HG03378 (cell line): ENCODE measurements around the gene NOP53.
"Not testable (repeated sequence)": the region's sequence is repeated elsewhere in the genome, so short reads cannot be mapped to it uniquely, and the experiment has no call there.

Experiments used
- ATAC-seq: cut with Tn5 transposase; IDR thresholded peaks from one replicate; pipeline ENCODE4 v1.9.1; 2021; ENCODE audit warnings: mild to moderate bottlenecking, moderate library complexity; ENCODE audit not compliant: unreplicated experiment

Gene NOP53

GRCh38 chr19:47745010-47745901, at the start of gene NOP53:
NOP53 (plus strand) TSS chr19:47745546; CDS start chr19:47745560, 14 bp downstream.
- ATAC-seq, result peak; percentile 68

DNA sequence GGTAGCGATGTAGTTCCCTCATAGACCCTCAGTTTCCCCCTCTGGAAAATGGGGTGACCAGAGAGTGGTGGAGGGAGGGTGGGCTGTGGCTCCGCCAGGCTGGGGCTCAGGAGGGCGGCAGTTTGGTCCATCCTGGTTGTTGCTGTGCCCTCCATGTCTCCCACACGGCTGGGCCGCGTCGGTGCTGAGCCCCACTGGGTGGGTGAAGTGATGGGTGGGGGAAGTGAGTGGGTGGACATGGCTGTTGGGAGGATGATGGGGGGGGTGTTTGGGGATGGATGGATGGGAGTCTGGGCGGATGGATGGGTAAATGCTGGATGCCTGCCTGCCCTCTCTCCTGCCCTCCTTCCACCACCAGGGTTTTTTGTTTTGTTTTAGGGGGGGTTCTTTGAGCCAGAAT, 48.7 kb upstream of the NOP53 start:
- no peak for ATAC-seq

DNA sequence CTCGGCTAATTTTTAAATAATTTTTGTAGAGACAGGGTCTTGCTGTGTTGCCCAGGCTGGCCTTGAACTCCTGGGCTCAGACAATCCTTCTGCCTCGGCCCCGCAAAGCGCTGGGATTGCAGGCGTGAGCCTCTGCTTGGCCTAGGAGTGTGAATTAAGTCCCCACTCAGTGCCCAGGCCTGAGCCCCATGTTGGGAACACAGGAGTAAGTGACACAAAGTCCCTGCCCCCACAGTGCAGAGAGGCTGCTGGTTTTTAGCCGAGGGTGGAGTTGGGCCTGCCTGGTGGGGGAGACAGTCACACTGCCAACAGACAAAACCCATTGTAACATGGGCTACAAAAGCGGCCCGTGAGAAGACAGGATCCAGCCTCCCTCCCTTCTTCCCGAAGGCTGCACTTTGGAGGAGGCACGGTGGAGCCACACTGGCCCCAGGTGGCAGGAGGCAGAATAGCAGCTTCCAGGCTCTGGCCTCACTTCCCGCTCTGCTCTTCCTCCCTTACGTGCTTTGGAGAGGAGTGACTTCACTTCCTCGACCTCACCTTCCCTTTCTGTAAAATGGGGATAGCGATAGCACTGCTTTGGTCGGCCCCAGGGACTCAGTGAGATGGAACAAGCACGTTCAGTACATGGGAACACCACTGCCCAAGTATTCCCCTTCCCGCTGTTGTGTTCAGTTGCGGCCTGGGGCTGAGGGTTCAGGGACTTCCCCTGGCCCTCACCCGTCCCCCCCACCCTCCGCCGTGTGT, 47.3 kb upstream of the NOP53 start:
- ATAC-seq, result no peak

DNA sequence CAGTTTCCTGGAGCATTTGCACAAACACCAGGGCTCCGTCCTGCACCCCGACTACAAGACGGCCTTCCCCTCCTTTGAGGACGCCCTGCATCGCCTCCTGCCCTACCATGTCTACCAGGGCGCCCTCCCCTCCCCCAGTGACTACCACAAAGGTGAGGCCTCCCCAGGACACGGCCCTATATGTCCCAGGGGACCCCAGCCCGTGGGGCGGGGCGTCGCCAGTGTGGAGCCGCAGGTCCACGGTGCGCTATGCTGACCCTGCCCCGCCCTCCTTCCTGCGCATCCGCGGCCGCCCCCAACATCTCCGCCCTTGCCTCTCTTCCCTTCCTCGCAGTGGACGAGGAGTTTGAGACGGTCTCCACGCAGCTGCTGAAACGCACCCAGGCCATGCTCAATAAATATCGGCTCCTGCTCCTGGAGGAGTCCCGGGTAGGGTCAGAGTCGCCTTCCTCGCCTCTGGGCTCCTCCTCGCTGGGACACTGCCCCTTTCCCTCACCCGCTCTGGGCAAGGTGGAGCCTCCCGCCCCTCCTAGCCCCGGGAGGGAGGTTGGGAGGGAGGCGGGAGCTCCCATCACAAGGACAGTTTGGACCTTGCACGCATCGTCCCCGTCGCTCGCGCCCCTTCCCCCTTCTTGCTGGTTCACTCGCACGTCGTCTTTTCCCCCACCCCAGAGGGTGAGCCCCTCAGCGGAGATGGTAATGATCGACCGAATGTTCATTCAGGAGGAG, 46.6 kb upstream of the NOP53 start:
- ATAC-seq, result no peak

DNA sequence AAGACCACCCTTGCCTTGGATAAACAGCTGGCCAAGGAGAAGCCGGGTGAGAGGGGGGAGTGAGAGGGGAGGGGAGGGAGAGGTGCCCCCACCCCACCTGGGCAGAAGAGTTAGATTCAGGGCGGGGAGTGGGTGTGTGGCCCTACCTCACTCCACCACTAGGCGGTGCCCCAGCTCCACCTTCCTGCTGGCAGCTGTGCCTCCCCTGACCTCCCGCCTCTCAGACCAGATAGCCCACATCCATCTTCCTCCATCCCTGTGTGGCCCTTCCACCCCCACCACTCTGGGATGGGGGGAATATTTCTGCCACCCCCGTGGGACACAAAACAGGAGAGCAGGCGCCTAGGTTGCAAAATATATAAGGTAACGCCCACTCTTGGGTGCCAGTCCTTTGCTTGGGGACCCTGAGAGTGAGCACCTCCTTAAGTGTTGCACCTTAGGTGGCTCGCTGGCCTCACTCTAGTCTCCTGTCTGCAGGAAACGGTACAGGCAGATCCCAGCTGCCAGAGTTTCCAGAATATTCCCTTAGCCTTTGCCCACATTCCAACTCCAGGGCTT, 45.9 kb upstream of the NOP53 start:
- ATAC-seq, result no peak

DNA sequence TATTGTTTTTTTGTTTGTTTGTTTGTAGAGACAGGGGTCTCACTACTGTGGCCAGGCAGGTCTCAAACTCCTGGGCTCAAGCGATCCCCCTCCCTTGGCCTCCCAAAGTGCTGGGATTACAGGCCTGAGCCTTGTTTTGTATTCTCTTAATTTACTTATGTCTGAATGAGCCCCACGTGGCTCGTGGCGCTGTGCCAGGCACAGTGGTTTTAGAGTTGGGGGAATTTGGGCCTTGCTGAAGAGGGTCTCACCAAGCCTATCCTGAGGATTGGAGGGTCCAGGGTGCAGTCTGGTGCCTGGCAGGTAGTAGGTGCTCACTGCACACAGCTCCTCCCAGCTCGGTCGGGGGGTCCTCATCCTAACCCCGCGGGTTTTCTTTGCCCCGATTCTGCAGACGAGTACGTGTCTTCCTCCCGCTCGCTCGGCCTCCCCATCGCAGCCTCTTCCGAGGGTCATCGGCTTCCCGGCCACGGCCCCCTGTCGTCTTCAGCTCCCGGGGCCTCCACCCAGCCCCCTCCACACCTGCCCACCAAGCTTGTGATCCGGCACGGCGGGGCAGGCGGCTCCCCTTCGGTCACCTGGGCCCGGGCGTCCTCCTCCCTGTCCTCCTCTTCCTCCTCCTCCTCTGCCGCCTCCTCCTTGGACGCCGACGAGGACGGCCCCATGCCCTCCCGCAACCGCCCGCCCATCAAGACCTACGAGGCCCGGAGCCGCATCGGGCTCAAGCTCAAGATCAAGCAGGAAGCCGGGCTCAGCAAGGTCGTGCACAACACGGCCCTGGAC, 44.2 kb upstream of the NOP53 start:
- ATAC-seq, result no peak

DNA sequence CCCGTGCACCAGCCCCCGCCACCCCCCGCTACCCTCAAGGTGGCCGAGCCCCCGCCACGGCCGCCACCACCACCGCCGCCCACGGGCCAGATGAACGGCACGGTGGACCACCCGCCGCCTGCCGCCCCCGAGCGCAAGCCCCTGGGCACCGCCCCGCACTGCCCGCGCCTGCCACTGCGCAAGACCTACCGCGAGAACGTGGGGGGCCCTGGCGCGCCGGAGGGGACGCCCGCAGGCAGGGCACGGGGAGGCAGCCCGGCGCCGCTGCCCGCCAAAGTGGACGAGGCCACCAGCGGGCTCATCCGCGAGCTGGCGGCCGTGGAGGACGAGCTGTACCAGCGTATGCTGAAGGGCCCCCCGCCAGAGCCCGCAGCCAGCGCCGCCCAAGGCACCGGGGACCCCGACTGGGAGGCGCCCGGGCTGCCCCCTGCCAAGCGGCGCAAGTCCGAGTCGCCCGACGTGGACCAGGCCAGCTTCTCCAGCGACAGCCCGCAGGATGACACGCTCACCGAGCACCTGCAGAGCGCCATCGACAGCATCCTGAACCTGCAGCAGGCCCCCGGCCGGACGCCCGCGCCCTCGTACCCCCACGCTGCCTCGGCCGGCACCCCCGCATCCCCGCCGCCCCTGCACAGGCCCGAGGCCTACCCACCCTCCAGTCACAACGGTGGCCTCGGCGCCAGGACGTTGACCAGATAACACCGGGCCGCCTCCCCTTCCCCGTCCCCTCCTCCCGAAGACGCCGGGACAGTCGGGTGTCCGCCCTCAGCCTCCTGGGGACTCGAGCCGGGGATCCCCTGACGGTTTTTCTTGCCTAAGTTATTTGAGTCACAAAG, 43.4 kb upstream of the NOP53 start:
- ATAC-seq, result no peak

GRCh38 chr19:47702671-47703070, 42.7 kb upstream of the NOP53 start:
- ATAC-seq, result no peak

- ATAC-seq, result no peak
Measured at GRCh38 chr19:47703301-47703700, 42.0 kb upstream of the NOP53 start.

- no peak for ATAC-seq
Measured at GRCh38 chr19:47704024-47704423, 41.3 kb upstream of the NOP53 start.

DNA sequence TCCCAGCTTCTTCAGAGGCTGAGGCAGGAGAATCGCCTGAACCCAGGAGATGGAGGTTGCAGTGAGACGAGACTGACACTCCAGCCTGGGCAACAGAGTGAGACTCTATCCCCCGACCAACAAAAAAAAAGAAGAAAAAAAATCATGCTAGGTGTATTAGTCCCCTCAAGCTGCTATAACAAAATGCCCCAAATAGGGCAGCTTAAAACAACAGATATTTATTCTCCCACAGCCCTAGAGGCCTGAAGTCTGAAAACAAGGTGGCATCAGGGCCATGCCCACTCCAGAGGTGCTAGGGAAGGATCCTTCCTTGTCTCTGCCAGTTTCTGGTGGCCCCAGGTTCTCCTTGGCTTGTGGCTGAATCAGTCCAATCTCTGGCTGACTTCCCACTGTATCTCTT, 40.7 kb upstream of the NOP53 start:
- no peak for ATAC-seq

GRCh38 chr19:47707135-47707925, 38.0 kb upstream of the NOP53 start:
- no peak for ATAC-seq

DNA sequence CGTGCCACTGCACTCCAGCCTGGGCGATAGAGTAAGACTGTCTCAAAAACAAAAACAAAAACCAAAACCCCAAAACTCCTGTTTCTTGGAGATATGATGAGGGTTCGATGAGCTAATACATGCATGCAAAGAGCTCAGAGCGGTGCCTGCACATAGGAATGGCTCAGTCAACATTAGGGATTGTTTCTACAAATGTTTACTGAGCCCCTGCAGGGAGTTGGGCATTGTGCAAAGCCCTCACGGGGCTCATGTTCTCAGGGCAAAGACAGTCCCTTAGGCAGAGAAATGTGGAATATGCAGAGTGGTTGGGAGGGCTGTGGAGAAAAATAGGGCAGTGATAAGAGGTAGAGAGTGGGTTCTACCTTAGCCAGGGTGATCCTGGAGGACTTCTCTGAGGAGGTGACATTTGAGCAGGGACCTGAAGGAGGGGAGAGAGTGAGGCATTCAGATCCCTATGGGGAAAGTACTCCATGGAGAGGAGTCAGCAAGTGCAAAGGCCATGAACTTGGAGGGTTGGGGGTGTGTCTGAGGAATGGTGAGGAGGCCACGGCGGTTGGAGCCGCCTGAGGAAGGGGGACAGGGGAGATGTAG, 33.6 kb upstream of the NOP53 start:
- no peak for ATAC-seq

DNA sequence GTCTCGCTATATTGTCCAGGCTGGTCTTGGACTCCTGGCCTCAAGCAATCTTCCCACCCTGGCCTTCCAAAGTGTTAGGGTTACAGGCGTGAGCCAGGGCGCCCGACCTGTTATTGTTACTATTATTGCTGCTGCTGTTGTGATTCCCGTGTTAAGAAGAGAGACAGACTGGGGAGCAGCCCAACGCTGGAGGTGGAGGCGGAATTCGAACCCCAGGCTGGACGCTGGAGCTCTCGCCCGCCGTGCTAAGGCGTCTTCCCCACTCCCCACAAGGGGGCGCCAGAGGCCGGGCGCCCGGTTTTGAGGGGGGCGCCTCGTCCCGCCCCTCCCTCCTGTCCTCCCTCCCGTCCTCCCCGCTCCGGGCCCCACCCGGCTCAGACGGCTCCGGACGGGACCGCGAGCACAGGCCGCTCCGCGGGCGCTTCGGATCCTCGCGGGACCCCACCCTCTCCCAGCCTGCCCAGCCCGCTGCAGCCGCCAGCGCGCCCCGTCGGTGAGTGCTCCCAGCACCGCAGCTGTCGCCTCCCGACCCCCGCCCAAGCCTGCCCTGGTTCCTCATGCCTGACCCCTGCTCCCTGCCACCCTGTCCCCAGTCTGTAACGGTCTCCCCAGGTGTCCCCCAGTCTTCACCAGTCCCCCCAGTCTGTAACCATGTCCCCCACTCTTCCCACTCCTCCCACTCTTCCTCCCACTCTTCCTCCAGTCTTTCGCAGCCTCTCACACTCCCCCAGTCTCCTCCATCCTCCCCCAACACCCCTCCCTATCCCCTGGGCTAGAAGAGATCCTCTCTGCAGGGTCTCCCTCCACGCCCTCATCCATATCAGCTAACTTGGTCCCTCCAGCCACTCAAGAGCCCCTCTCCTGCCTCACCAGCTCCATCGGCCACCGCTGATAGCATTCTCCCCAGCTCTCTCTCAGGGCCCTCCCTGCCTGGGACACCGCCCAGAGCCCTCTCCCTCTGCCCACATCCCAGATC, 32.0 kb upstream of the NOP53 start, which contains the start of gene EHD2:
Gene EHD2, plus strand, starts transcription at position 377 of the 976 bp plus-strand sequence. CDS start 3,191 bp downstream, outside the sequence.
- ATAC-seq, result no peak

GRCh38 chr19:47714339-47714738, 31.0 kb upstream of the NOP53 start:
- no peak for ATAC-seq

DNA sequence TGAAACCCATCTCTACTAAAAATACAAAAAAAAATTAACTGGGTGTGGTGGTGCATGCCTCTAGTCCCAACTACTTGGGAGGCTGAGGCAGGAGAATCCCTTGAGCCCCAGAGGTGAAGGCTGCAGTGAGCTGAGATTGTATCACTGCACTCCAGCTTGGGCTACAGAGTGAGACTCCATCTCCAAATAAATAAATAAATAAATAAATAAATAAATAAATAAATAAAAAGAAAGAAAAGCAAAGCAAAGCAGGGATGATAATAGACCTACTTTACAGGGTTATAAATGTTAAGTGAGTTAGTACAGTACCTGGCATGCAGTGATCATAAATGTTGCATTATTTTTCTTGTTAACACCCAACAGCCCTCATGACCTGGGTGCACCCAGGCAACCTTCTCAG, 30.5 kb upstream of the NOP53 start:
- not testable (repeated sequence) for ATAC-seq
